ENCODE measurements around the gene INTS7. TPM values are rescaled to one million over a fixed set of nuclear protein-coding genes. Genes with fewer than 3 reads are reported as not detected.
A peak's percentile ranks its signal among the peaks of the same experiment; 100 is the strongest.

Gene INTS7
- total RNA-seq, 3 donors from 2014 or later, result 13.3 to 16.0 (median 13.3) TPM

- DNase-seq (no peak), ATAC-seq (no peak)
- Histone ChIP-seq H3K9me3 (no peaks in the 10 kb centered on the region), H3K4me3 (no peak overlapping the region), H3K36me3 (ENCODE audit: low read depth) (no peaks in the 10 kb centered on the region), H3K4me1 (ENCODE audit: low read depth) (peaks cover 23% of the 10 kb centered on the region)
- intact Hi-C loops (cut with DNase I, micrococcal nuclease), result no loop called here
- TF ChIP-seq CTCF (IDR thresholded peaks at IDR 0.05), result no peak
These were observed 122.4 kb downstream of the INTS7 start for GRCh38 chr1:211912844-211913432.

- H3K4me1 ChIP-seq (ENCODE audit: low read depth), result peaks cover 17% of the 10 kb centered on the region
- ATAC-seq, result peak; percentile 90
- H3K4me3 ChIP-seq, result no peak overlapping the region
- intact Hi-C loops (cut with DNase I, micrococcal nuclease), result no loop called here
- TF ChIP-seq CTCF (IDR thresholded peaks at IDR 0.05), result no peak
- no peak for DNase-seq
- no peaks in the 10 kb centered on the region for H3K36me3 ChIP-seq (ENCODE audit: low read depth)
- no peaks in the 10 kb centered on the region for H3K9me3 ChIP-seq
These were observed 123.3 kb downstream of the INTS7 start for GRCh38 chr1:211912038-211912437.

GRCh38 chr1:211910913-211911485 is 124.4 kb downstream of the INTS7 start:
- TF ChIP-seq CTCF (IDR thresholded peaks at IDR 0.05), result no peak
- no peak overlapping the region for H3K4me3 ChIP-seq
- ATAC-seq, result peak; percentile 12
- H3K4me1 ChIP-seq (ENCODE audit: low read depth), result peaks cover 17% of the 10 kb centered on the region
- no peaks in the 10 kb centered on the region for H3K9me3 ChIP-seq
- intact Hi-C loops (cut with DNase I, micrococcal nuclease), result no loop called here
- H3K36me3 ChIP-seq (ENCODE audit: low read depth), result no peaks in the 10 kb centered on the region
- no peak for DNase-seq

GRCh38 chr1:211910113-211910884 is 125.1 kb downstream of the INTS7 start:
- DNase-seq, result peak in 1 of 3 donors; percentile 47
- peak; percentile 70 for ATAC-seq
- intact Hi-C loops (cut with DNase I, micrococcal nuclease), result no loop called here
- TF ChIP-seq CTCF (IDR thresholded peaks at IDR 0.05), result no peak
- Histone ChIP-seq H3K4me3 (no peak overlapping the region), H3K4me1 (ENCODE audit: low read depth) (peaks cover 17% of the 10 kb centered on the region), H3K36me3 (ENCODE audit: low read depth) (no peaks in the 10 kb centered on the region), H3K9me3 (no peaks in the 10 kb centered on the region)

GRCh38 chr1:211909395-211909794 is 126.0 kb downstream of the INTS7 start:
- no peak for ATAC-seq
- Histone ChIP-seq H3K9me3 (no peaks in the 10 kb centered on the region), H3K4me3 (no peak overlapping the region), H3K4me1 (ENCODE audit: low read depth) (peaks cover 18% of the 10 kb centered on the region), H3K36me3 (ENCODE audit: low read depth) (no peaks in the 10 kb centered on the region)
- intact Hi-C loops (cut with DNase I, micrococcal nuclease), result no loop called here
- no peak for TF ChIP-seq CTCF (IDR thresholded peaks at IDR 0.05)
- DNase-seq, result no peak
